ENCODE results near the gene SIAH2. TPM values are rescaled to one million over a fixed set of nuclear protein-coding genes. Genes with fewer than 3 reads are reported as not detected.

Gene SIAH2
- total and polyA plus RNA-seq, 5 experiments from 2014 or later = 10.9 to 20.5 (median 18.4) TPM

GRCh38 chr3:150744041-150744918 lies 18.7 kb downstream of the SIAH2 start:
- Mint-ChIP-seq H3K27me3 (no peaks in the 10 kb centered on the region), H3K4me1 (peaks cover 23 to 87% (median 61%) of the 10 kb centered on the region in 4 donors), H3K9me3 (no peaks in the 10 kb centered on the region), H3K36me3 (peaks cover 0 to 37% (median 12%) of the 10 kb centered on the region in 3 donors), H3K27ac (peak overlapping the region in 8 of 10 donors; percentile 3 to 80 (median 34)), H3K4me3 (no peak overlapping the region)
- DNase-seq (no peak), ATAC-seq (no peak)
- POLR2A ChIA-PET = no interaction called here

GRCh38 chr3:150743508-150743907 lies 19.5 kb downstream of the SIAH2 start:
- peaks cover 20 to 87% (median 55%) of the 10 kb centered on the region in 4 donors for H3K4me1 Mint-ChIP-seq
- H3K27me3 Mint-ChIP-seq = no peaks in the 10 kb centered on the region
- H3K9me3 Mint-ChIP-seq = no peaks in the 10 kb centered on the region
- peak overlapping the region in 6 of 10 donors; percentile 33 to 57 (median 42) for H3K27ac Mint-ChIP-seq
- ATAC-seq (no peak), DNase-seq (no peak)
- peaks cover 0 to 37% (median 12%) of the 10 kb centered on the region in 3 donors for H3K36me3 Mint-ChIP-seq
- POLR2A ChIA-PET = interaction anchor here (0.6 kb wide), 1 partner anchor 145 kb away, joined by 8 read pairs; no protein-coding TSS in a partner anchor
- H3K4me3 Mint-ChIP-seq = no peak overlapping the region

DNA sequence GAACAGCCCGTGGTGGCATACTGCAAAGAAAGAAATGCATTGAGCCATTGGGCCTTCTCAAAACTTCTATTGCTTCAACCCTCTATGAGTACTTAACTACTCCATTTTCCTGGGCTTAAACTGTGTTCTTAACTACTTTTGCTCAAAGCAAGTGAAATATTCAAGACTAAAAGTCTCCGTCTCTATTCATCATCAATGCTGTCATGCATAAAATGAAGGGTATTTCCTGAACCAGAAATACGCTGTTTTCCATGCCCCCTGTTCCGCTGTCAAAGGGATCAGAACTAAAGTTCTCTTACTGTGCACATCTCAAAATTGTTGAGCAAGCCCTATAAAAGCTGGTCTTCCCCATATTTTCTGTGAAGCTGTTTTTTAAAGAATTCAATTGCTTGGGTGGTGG lies 20.3 kb downstream of the SIAH2 start:
- H3K36me3 Mint-ChIP-seq = peaks cover 0 to 36% (median 12%) of the 10 kb centered on the region in 3 donors
- peaks cover 18 to 88% (median 55%) of the 10 kb centered on the region in 4 donors for H3K4me1 Mint-ChIP-seq
- DNase-seq (no peak), ATAC-seq (no peak)
- H3K27ac Mint-ChIP-seq = peak overlapping the region in 3 of 10 donors; percentile 14 to 33 (median 33)
- POLR2A ChIA-PET = interaction anchor here (0.6 kb wide), 1 partner anchor 145 kb away, joined by 8 read pairs; no protein-coding TSS in a partner anchor
- H3K27me3 Mint-ChIP-seq = no peaks in the 10 kb centered on the region
- H3K4me3 Mint-ChIP-seq = no peak overlapping the region
- no peaks in the 10 kb centered on the region for H3K9me3 Mint-ChIP-seq

GRCh38 chr3:150742141-150742523 lies 20.8 kb downstream of the SIAH2 start:
- H3K9me3 Mint-ChIP-seq = no peaks in the 10 kb centered on the region
- H3K4me3 Mint-ChIP-seq = no peak overlapping the region
- H3K4me1 Mint-ChIP-seq = peaks cover 17 to 89% (median 55%) of the 10 kb centered on the region in 4 donors
- peaks cover 0 to 33% (median 12%) of the 10 kb centered on the region in 3 donors for H3K36me3 Mint-ChIP-seq
- H3K27me3 Mint-ChIP-seq = no peaks in the 10 kb centered on the region
- DNase-seq = no peak
- no peak for ATAC-seq
- POLR2A ChIA-PET = no interaction called here
- peak overlapping the region in 5 of 10 donors; percentile 14 to 86 (median 44) for H3K27ac Mint-ChIP-seq

GRCh38 chr3:150741497-150742140 lies 21.4 kb downstream of the SIAH2 start:
- Mint-ChIP-seq H3K27ac (peak overlapping the region in 3 of 10 donors; percentile 16 to 80 (median 22)), H3K4me1 (peaks cover 12 to 86% (median 51%) of the 10 kb centered on the region in 4 donors), H3K36me3 (peaks cover 0 to 33% (median 12%) of the 10 kb centered on the region in 3 donors), H3K4me3 (no peak overlapping the region), H3K27me3 (no peaks in the 10 kb centered on the region), H3K9me3 (no peaks in the 10 kb centered on the region)
- POLR2A ChIA-PET = no interaction called here
- DNase-seq = no peak
- no peak for ATAC-seq

- H3K9me3 Mint-ChIP-seq = no peaks in the 10 kb centered on the region
- DNase-seq (no peak), ATAC-seq (no peak)
- H3K27ac Mint-ChIP-seq = peak overlapping the region in 6 of 10 donors; percentile 16 to 80 (median 50)
- H3K4me1 Mint-ChIP-seq = peaks cover 12 to 79% (median 46%) of the 10 kb centered on the region in 4 donors
- POLR2A ChIA-PET = no interaction called here
- H3K36me3 Mint-ChIP-seq = peaks cover 0 to 32% (median 12%) of the 10 kb centered on the region in 3 donors
- no peaks in the 10 kb centered on the region for H3K27me3 Mint-ChIP-seq
- no peak overlapping the region for H3K4me3 Mint-ChIP-seq
Observed at GRCh38 chr3:150740733-150741496, 22.1 kb downstream of the SIAH2 start.

DNA sequence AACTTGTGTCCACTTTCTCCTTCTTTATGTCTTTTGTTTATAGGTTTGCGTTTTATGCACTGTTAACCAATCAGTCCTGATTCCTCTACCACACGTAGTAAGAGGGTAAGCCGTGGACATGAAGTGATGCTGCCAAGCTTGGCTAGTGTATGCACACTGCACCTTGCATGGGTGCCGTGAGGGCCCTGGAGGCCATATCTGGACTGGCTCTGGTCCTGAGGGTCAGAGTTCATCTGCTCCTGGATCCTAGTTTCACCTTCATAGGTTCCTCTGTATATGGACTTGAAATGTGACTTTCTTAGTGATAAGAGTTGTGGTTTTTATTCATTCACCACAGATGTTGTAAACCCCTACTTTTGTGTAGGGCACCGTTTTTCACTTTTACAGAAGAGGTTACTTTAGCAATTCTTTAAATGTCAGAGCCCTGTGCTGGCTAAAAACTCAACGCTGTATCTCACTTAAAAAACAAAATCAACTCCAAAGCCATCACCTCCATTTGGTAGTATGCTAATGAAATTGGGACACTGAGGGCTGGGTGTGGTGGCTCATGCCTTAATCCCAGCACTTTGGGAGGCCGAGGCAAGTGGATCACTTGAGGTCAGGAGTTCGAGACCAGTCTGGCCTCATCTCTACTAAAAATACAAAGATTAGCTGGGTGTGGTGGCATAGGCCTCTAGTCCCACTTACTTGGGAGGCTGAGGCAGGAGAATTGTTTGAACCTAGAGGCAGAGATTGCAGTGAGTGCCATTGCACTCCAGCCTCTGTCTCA lies 22.9 kb downstream of the SIAH2 start:
- peaks cover 17 to 75% (median 42%) of the 10 kb centered on the region in 4 donors for H3K4me1 Mint-ChIP-seq
- H3K27ac Mint-ChIP-seq = peak overlapping the region in 9 of 10 donors; percentile 26 to 80 (median 60)
- ATAC-seq (peak in 1 of 2 donors; percentile 18), DNase-seq (no peak)
- no peaks in the 10 kb centered on the region for H3K27me3 Mint-ChIP-seq
- no peaks in the 10 kb centered on the region for H3K9me3 Mint-ChIP-seq
- peak overlapping the region in 2 of 10 donors; percentile 5 to 8 for H3K4me3 Mint-ChIP-seq
- H3K36me3 Mint-ChIP-seq = peaks cover 0 to 30% (median 12%) of the 10 kb centered on the region in 3 donors
- POLR2A ChIA-PET = no interaction called here

- Mint-ChIP-seq H3K4me3 (peak overlapping the region in 1 of 10 donors; percentile 30), H3K27ac (peak overlapping the region in 3 of 10 donors; percentile 26 to 80 (median 69)), H3K27me3 (no peaks in the 10 kb centered on the region), H3K36me3 (peaks cover 0 to 31% (median 12%) of the 10 kb centered on the region in 3 donors), H3K4me1 (peaks cover 15 to 67% (median 35%) of the 10 kb centered on the region in 4 donors), H3K9me3 (no peaks in the 10 kb centered on the region)
- DNase-seq (no peak), ATAC-seq (peak in 1 of 2 donors; percentile 6)
- POLR2A ChIA-PET = no interaction called here
Observed at GRCh38 chr3:150739200-150739863, 23.6 kb downstream of the SIAH2 start.

GRCh38 chr3:150738688-150739087 lies 24.3 kb downstream of the SIAH2 start:
- no peak for DNase-seq
- H3K4me1 Mint-ChIP-seq = peaks cover 13 to 62% (median 31%) of the 10 kb centered on the region in 4 donors

DNA sequence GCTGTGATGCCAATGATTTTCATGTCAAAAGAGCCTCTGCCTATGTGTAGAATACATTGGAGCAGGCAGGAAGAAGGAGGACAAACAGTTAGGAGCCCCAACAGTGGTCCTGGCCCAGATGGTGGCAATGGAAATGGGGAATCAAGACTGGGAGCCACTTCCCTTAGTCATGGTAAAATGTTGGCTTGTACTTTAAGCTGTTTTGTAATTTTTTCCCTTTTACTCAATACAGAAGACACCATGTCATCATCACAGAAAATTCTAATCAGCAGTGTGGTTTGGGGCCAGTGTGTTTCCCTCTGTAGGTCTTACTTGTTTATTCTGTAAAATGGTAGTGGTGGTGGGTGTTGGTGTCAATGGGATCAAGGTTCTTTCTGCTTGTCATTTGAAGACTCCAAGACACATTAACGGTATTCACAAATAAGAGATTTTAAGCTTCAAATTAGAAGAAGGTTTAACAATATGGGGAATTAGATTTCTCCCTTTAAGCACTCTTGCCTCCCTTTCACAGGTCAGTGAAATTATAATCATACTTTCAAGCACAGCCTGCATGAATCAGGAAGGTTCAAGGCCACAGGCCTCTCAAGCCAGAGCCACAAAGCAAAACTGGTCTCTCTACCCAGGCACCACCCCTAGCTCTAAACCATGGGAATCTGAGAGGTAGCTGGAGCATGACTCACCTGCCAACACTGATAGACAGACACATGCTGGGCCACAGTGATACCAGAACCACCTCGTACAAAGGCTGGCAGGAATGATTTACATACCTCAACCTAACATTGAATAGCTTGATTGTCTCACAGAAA lies 24.9 kb downstream of the SIAH2 start:
- Mint-ChIP-seq H3K9me3 (no peaks in the 10 kb centered on the region), H3K4me3 (no peak overlapping the region), H3K27ac (peak overlapping the region in 3 of 10 donors; percentile 1 to 55 (median 26)), H3K27me3 (no peaks in the 10 kb centered on the region), H3K36me3 (peaks cover 0 to 27% (median 12%) of the 10 kb centered on the region in 3 donors), H3K4me1 (peaks cover 15 to 56% (median 30%) of the 10 kb centered on the region in 4 donors)
- POLR2A ChIA-PET = interaction anchor here (0.8 kb wide), 1 partner anchor 25 kb away, joined by 5 read pairs; the partner anchor contains the start of gene SIAH2
- DNase-seq (no peak), ATAC-seq (no peak)

More at GRCh38 chr3:150738688-150739087, 24.3 kb downstream of the SIAH2 start:
- H3K36me3 Mint-ChIP-seq = peaks cover 0 to 31% (median 12%) of the 10 kb centered on the region in 3 donors
- peak overlapping the region in 3 of 10 donors; percentile 1 to 55 (median 26) for H3K27ac Mint-ChIP-seq
- ATAC-seq = no peak
- H3K27me3 Mint-ChIP-seq = no peaks in the 10 kb centered on the region
- POLR2A ChIA-PET = no interaction called here
- no peak overlapping the region for H3K4me3 Mint-ChIP-seq
- H3K9me3 Mint-ChIP-seq = no peaks in the 10 kb centered on the region
